ENCODE data around the gene ULK1. TPM values are rescaled to one million over a fixed set of nuclear protein-coding genes. Genes with fewer than 3 reads are reported as not detected.
"Not testable (repeated sequence)": the region's sequence is repeated elsewhere in the genome, so short reads cannot be mapped to it uniquely, and the experiment has no call there.

Gene ULK1
- total RNA-seq, 4 donors from 2014 or later: 11.8 to 135 (median 38.8) TPM

- Histone ChIP-seq H3K4me3 (no peak overlapping the region), H3K27me3 (no peaks in the 10 kb centered on the region), H3K4me1 (no peaks in the 10 kb centered on the region), H3K9me3 (no peaks in the 10 kb centered on the region), H3K27ac (no peak overlapping the region), H3K36me3 (no peaks in the 10 kb centered on the region)
- intact Hi-C loops (cut with DNase I; ENCODE audit: low total_unique reads): no loop called here
- TF ChIP-seq, protein P1, sequence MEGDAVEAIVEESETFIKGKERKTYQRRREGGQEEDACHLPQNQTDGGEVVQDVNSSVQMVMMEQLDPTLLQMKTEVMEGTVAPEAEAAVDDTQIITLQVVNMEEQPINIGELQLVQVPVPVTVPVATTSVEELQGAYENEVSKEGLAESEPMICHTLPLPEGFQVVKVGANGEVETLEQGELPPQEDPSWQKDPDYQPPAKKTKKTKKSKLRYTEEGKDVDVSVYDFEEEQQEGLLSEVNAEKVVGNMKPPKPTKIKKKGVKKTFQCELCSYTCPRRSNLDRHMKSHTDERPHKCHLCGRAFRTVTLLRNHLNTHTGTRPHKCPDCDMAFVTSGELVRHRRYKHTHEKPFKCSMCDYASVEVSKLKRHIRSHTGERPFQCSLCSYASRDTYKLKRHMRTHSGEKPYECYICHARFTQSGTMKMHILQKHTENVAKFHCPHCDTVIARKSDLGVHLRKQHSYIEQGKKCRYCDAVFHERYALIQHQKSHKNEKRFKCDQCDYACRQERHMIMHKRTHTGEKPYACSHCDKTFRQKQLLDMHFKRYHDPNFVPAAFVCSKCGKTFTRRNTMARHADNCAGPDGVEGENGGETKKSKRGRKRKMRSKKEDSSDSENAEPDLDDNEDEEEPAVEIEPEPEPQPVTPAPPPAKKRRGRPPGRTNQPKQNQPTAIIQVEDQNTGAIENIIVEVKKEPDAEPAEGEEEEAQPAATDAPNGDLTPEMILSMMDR (IDR thresholded peaks at IDR 0.05): no peak
- no peak for TF ChIP-seq POLR2A (IDR thresholded peaks at IDR 0.05)
- DNase-seq: no peak
These were observed 10.9 kb upstream of the ULK1 start for GRCh38 chr12:131883521-131883900.

GRCh38 chr12:131885076-131885475 is 9.3 kb upstream of the ULK1 start:
- H3K4me1 ChIP-seq; H3K27me3 ChIP-seq; H3K4me3 ChIP-seq; H3K27ac ChIP-seq; H3K9me3 ChIP-seq; DNase-seq; H3K36me3 ChIP-seq; intact Hi-C loops (cut with DNase I; ENCODE audit: low total_unique reads): not testable (repeated sequence)

DNA sequence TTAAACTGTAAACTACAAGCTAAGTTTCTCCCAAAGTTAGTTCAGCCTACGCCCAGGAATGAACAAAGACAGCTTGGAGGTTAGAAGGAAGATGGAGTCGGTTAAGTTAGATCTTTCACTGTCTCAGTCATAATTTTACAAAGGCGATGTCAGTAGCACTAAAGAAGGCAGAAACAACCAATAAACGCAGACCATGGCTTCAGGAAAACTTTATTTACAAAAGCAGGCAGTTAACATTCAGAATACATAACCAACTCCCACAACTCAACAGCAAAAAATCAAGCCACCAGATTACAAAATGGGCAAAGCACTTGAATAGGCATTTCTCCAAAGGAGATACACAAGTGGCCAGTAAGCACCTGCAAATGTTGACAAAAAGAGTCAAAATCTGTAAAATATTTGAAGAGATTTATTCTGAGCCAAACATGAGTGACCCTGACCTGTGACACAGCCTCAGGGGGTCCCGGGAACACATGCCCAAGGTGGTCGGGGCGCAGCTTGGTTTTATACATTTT is 8.8 kb upstream of the ULK1 start:
- Histone ChIP-seq H3K36me3 (no peaks in the 10 kb centered on the region), H3K27ac (no peak overlapping the region), H3K27me3 (no peaks in the 10 kb centered on the region), H3K4me1 (no peaks in the 10 kb centered on the region), H3K9me3 (no peaks in the 10 kb centered on the region), H3K4me3 (no peak overlapping the region)
- TF ChIP-seq, protein P1 (IDR thresholded peaks at IDR 0.05): no peak
- intact Hi-C loops (cut with DNase I; ENCODE audit: low total_unique reads): no loop called here
- no peak for DNase-seq

DNA sequence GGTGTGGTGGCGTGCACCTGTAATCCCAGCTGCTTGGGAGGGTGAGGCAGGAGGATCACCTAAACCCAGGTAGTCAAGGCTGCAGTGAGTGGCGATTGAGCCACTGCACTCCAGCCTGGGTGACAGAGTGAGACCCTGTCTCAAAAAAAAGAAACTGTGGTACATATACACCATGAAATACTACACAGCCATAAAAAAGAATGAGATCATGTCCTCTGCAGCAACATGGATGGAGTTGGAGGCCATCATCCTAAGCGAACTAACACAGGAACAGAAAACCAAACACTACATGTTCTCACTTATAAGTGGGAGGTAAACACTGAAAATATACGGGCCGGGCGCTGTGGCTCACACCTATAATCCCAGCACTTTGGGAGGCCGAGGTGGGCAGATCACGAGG is 2.7 kb upstream of the ULK1 start:
- H3K27me3 ChIP-seq; H3K27ac ChIP-seq; H3K4me3 ChIP-seq; DNase-seq; intact Hi-C loops (cut with DNase I; ENCODE audit: low total_unique reads); H3K4me1 ChIP-seq; H3K36me3 ChIP-seq; H3K9me3 ChIP-seq: not testable (repeated sequence)

GRCh38 chr12:131892711-131893604 is 1.5 kb upstream of the ULK1 start:
- peak overlapping the region in 1 of 2 donors; percentile 97 for H3K27ac ChIP-seq
- no peak overlapping the region for H3K4me3 ChIP-seq
- peak in 1 of 2 donors; percentile 23 for DNase-seq
- H3K4me1 ChIP-seq: peaks cover 0 to 7% of the 10 kb centered on the region in 2 donors
- TF ChIP-seq, protein P1 (IDR thresholded peaks at IDR 0.05): no peak
- no peak for TF ChIP-seq POLR2A (IDR thresholded peaks at IDR 0.05)
- intact Hi-C loops (cut with DNase I; ENCODE audit: low total_unique reads): no loop called here
- no peaks in the 10 kb centered on the region for H3K36me3 ChIP-seq
- no peaks in the 10 kb centered on the region for H3K27me3 ChIP-seq
- H3K9me3 ChIP-seq: no peaks in the 10 kb centered on the region

DNA sequence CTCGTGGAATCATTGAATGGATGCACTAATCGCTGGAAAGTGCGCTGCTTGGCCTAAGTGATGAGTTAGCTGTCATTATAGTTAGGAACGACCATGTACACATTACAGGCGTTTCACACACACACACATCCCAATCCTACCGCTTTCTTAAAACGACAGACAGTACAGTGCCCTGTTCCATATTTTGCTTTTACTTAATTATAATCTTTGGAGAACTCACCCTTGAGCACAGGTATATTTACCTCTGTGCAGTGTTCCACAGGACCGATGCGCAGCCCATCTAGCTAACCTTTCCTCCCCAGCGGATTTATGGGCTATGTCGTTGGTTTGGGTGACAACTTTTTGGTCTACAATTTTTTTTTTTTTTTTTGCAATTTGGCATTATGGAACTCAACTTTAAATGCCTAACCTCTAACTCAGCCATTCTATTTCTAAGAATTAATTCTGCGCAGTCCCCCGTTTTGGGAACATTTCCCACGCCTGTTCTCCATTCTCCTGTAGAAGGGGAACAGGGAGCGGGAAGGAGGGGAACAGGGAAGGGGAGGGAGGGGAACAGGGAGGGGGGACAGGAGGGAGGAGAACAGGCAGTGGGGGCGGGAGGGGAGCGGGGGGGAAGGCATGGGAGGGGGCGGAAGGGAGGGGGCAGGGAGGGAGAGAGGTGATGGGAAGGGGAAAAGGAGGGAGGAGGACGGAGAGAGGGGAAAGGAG is 663 bp upstream of the ULK1 start:
- DNase-seq: no peak
- H3K4me1 ChIP-seq: peaks cover 0 to 7% of the 10 kb centered on the region in 2 donors
- H3K4me3 ChIP-seq: peak overlapping the region in 1 of 2 donors; percentile 14
- no peaks in the 10 kb centered on the region for H3K9me3 ChIP-seq
- no peaks in the 10 kb centered on the region for H3K36me3 ChIP-seq
- TF ChIP-seq, protein P1 (IDR thresholded peaks at IDR 0.05): no peak
- no peak for TF ChIP-seq POLR2A (IDR thresholded peaks at IDR 0.05)
- intact Hi-C loops (cut with DNase I; ENCODE audit: low total_unique reads): loop anchor here (2.0 kb wide), 1 partner anchor 55 kb away; the partner anchor contains the start of gene EP400
- peak overlapping the region; percentile 96 to 97 for H3K27ac ChIP-seq
- H3K27me3 ChIP-seq: no peaks in the 10 kb centered on the region

All from uterus (tissue), 4 donors.